NCI-H345 (cell line): Measurements from ENCODE around the gene RBM47.
"Not testable (repeated sequence)": the region's sequence is repeated elsewhere in the genome, so short reads cannot be mapped to it uniquely, and the experiment has no call there.

Experiments
- DNase-seq: peaks from one replicate; lab custom pipeline; 2025; lab: John Stamatoyannopoulos, UW

The RBM47 gene

GRCh38 chr4:40407468-40407867 lies 222.2 kb downstream of the RBM47 start:
- DNase-seq = not testable (repeated sequence)

GRCh38 chr4:40406340-40406739 lies 223.3 kb downstream of the RBM47 start:
- DNase-seq = no peak

GRCh38 chr4:40405193-40405592 lies 224.5 kb downstream of the RBM47 start:
- DNase-seq = no peak

GRCh38 chr4:40403081-40403480 lies 226.6 kb downstream of the RBM47 start:
- DNase-seq = no peak

- no peak for DNase-seq
Measured at GRCh38 chr4:40402556-40402955, 227.1 kb downstream of the RBM47 start.

GRCh38 chr4:40401631-40402030 lies 228.0 kb downstream of the RBM47 start:
- no peak for DNase-seq

- DNase-seq = no peak
Measured at GRCh38 chr4:40401096-40401495, 228.6 kb downstream of the RBM47 start.

- no peak for DNase-seq
Measured at GRCh38 chr4:40399578-40399977, 230.1 kb downstream of the RBM47 start.

GRCh38 chr4:40395908-40396793 lies 233.5 kb downstream of the RBM47 start:
- DNase-seq = peak; percentile 77

- peak; percentile 41 for DNase-seq
Measured at GRCh38 chr4:40395166-40395900, 234.3 kb downstream of the RBM47 start.

- DNase-seq = no peak
Measured at GRCh38 chr4:40394236-40394635, 235.4 kb downstream of the RBM47 start.

- DNase-seq = not testable (repeated sequence)
Measured at GRCh38 chr4:40392241-40392640, 237.4 kb downstream of the RBM47 start.

- DNase-seq = no peak
Measured at GRCh38 chr4:40389986-40390385, 239.7 kb downstream of the RBM47 start.

- no peak for DNase-seq
Measured at GRCh38 chr4:40388239-40388638, 241.4 kb downstream of the RBM47 start.

- DNase-seq = no peak
Measured at GRCh38 chr4:40380647-40381046, 249.0 kb downstream of the RBM47 start.

- no peak for DNase-seq
Measured at GRCh38 chr4:40379248-40379647, 250.4 kb downstream of the RBM47 start.

GRCh38 chr4:40378619-40379018 lies 251.0 kb downstream of the RBM47 start:
- DNase-seq = no peak

- no peak for DNase-seq
Measured at GRCh38 chr4:40377512-40378365, 251.9 kb downstream of the RBM47 start.

- DNase-seq = no peak
Measured at GRCh38 chr4:40375620-40376019, 254.0 kb downstream of the RBM47 start.

GRCh38 chr4:40375095-40375494 lies 254.6 kb downstream of the RBM47 start:
- DNase-seq = no peak

- DNase-seq = no peak
Measured at GRCh38 chr4:40373636-40374035, 256.0 kb downstream of the RBM47 start.
